WTC11 (cell line): ENCODE results near the gene NELL1. TPM values are rescaled to one million over a fixed set of nuclear protein-coding genes. Genes with fewer than 3 reads are reported as not detected.

Experiments
- ATAC-seq: fragments of 200-7000 bp; cut with Tn5 transposase; 2 replicates; pipeline ENCODE4 v1.10.0; 2021; ENCODE audit warnings: mild to moderate bottlenecking, moderate library complexity
- CTCF ChIA-PET: fragments of 300-600 bp; sonication (Branson Sonifier 250); formaldehyde crosslinking; loops from one replicate; lab custom pipeline; 2021; ENCODE audit warnings: antibody characterized with exemption; lab: Charles Lee
- POLR2A ChIA-PET: fragments of 350-600 bp; sonication (Branson Sonifier 250); formaldehyde crosslinking; loops from one replicate; lab custom pipeline; 2021; ENCODE audit warnings: antibody characterized with exemption; lab: Charles Lee
- DNase-seq: peaks from one replicate; pipeline ENCODE4 v3.0.0; 2021; ENCODE audit warnings: low spot score
- H3K27ac Mint-ChIP-seq: 2 replicates; pipeline ENCODE4 v1.8.0; 2021; ENCODE audit warnings: mixed read lengths
- H3K27me3 Mint-ChIP-seq: 2 replicates; pipeline ENCODE4 v1.8.0; 2021; ENCODE audit warnings: low read depth, mild to moderate bottlenecking, moderate library complexity, mixed read lengths
- H3K36me3 Mint-ChIP-seq: 2 replicates; pipeline ENCODE4 v1.8.0; 2021; ENCODE audit warnings: mixed read lengths
- H3K4me1 Mint-ChIP-seq: 2 replicates; pipeline ENCODE4 v1.8.0; 2022; ENCODE audit warnings: mixed read lengths
- H3K4me3 Mint-ChIP-seq: 2 replicates; pipeline ENCODE4 v1.8.0; 2021; ENCODE audit warnings: mild to moderate bottlenecking, moderate library complexity, mixed read lengths
- H3K9me3 Mint-ChIP-seq: 2 replicates; pipeline ENCODE4 v1.8.0; 2021; ENCODE audit warnings: mixed read lengths
- ATF3 ChIP-seq: sonication (generic); formaldehyde crosslinking; conservative IDR thresholded peaks from 2 replicates; pipeline ENCODE4 v1.8.1; 2022; ENCODE audit warnings: mild to moderate bottlenecking, missing genetic modification reagents
- ATF6 ChIP-seq: sonication (generic); formaldehyde crosslinking; IDR thresholded peaks from 2 replicates; pipeline ENCODE4 v1.8.1; 2023; ENCODE audit warnings: mild to moderate bottlenecking, missing genetic modification reagents
- CTCF ChIP-seq: fragments of 200-600 bp; IDR thresholded peaks from 2 replicates; pipeline ENCODE4 v1.8.0; 2022; ENCODE audit warnings: antibody characterized with exemption
- FOXJ3 ChIP-seq: sonication (generic); formaldehyde crosslinking; IDR thresholded peaks from 2 replicates; pipeline ENCODE4 v1.9.0; 2021; ENCODE audit warnings: missing genetic modification reagents, mild to moderate bottlenecking, borderline replicate concordance
- FOXK1 ChIP-seq: sonication (generic); formaldehyde crosslinking; IDR thresholded peaks from 2 replicates; pipeline ENCODE4 v1.8.0; 2022; ENCODE audit warnings: mild to moderate bottlenecking, moderate library complexity, missing genetic modification reagents
- FOXP1 ChIP-seq: sonication (generic); formaldehyde crosslinking; IDR thresholded peaks from 2 replicates; pipeline ENCODE4 v1.8.0; 2022; ENCODE audit warnings: missing genetic modification reagents, mild to moderate bottlenecking, moderate library complexity, borderline replicate concordance
- FOXP4 ChIP-seq: sonication (generic); formaldehyde crosslinking; IDR thresholded peaks from 2 replicates; pipeline ENCODE4 v1.8.0; 2022; ENCODE audit warnings: mild to moderate bottlenecking, missing genetic modification reagents
- GABPB1 ChIP-seq: sonication (generic); formaldehyde crosslinking; IDR thresholded peaks from 2 replicates; pipeline ENCODE4 v1.8.1; 2023; ENCODE audit warnings: mild to moderate bottlenecking, missing genetic modification reagents
- HMGA2 ChIP-seq: fragments of 250-450 bp; sonication (Bioruptor Pico); IDR thresholded peaks from 2 replicates; pipeline ENCODE4 v1.4.0; 2021; ENCODE audit warnings: mild to moderate bottlenecking, moderate library complexity
- JAZF1 ChIP-seq: fragments of 250-450 bp; sonication (Bioruptor Pico); IDR thresholded peaks from 2 replicates; pipeline ENCODE4 v1.9.0; 2021; ENCODE audit warnings: moderate library complexity, mild to moderate bottlenecking, inconsistent platforms
- MYBL2 ChIP-seq: sonication (generic); formaldehyde crosslinking; IDR thresholded peaks from 2 replicates; pipeline ENCODE4 v1.8.1; 2023; ENCODE audit warnings: mild to moderate bottlenecking, moderate library complexity, missing genetic modification reagents
- NFYB ChIP-seq: sonication (generic); formaldehyde crosslinking; conservative IDR thresholded peaks from 2 replicates; pipeline ENCODE4 v1.8.0; 2022; ENCODE audit warnings: low read depth, missing genetic modification reagents
- NR3C1 ChIP-seq: sonication (generic); formaldehyde crosslinking; conservative IDR thresholded peaks from 2 replicates; pipeline ENCODE4 v1.8.1; 2023; ENCODE audit warnings: low read depth, mild to moderate bottlenecking, missing genetic modification reagents
- OVOL2 ChIP-seq: fragments of 250-450 bp; sonication (Bioruptor Pico); IDR thresholded peaks from 2 replicates; pipeline ENCODE4 v1.9.0; 2021; ENCODE audit warnings: mild to moderate bottlenecking, borderline replicate concordance
- RELA ChIP-seq: sonication (generic); formaldehyde crosslinking; IDR thresholded peaks from 2 replicates; pipeline ENCODE4 v1.8.1; 2022; ENCODE audit warnings: missing genetic modification reagents, mild to moderate bottlenecking, borderline replicate concordance
- SMAD3 ChIP-seq: sonication (generic); formaldehyde crosslinking; IDR thresholded peaks from 2 replicates; pipeline ENCODE4 v1.8.0; 2022; ENCODE audit warnings: missing genetic modification reagents, mild to moderate bottlenecking, borderline replicate concordance
- TEAD4 ChIP-seq: sonication (generic); formaldehyde crosslinking; IDR thresholded peaks from 2 replicates; pipeline ENCODE4 v1.8.0; 2022; ENCODE audit warnings: mild to moderate bottlenecking, missing genetic modification reagents
- ZBTB21 ChIP-seq: sonication (generic); formaldehyde crosslinking; IDR thresholded peaks from 2 replicates; pipeline ENCODE4 v1.8.1; 2023; ENCODE audit warnings: mild to moderate bottlenecking, missing genetic modification reagents, borderline replicate concordance
- ZNF121 ChIP-seq: sonication (generic); formaldehyde crosslinking; IDR thresholded peaks from 2 replicates; pipeline ENCODE4 v1.8.0; 2023; ENCODE audit warnings: missing genetic modification reagents
- ZNF138 ChIP-seq: sonication (generic); formaldehyde crosslinking; conservative IDR thresholded peaks from 2 replicates; pipeline ENCODE4 v1.8.1; 2022; ENCODE audit warnings: mild to moderate bottlenecking, moderate library complexity, missing genetic modification reagents
- ZNF232 ChIP-seq: sonication (generic); formaldehyde crosslinking; IDR thresholded peaks from 2 replicates; pipeline ENCODE4 v1.8.0; 2022; ENCODE audit warnings: mild to moderate bottlenecking, missing genetic modification reagents
- ZNF671 ChIP-seq: fragments of 250-450 bp; sonication (Bioruptor Pico); IDR thresholded peaks from 2 replicates; pipeline ENCODE4 v1.8.0; 2021; ENCODE audit warnings: mild to moderate bottlenecking
- total RNA-seq: library from RNA; stranded (reverse); gene quantifications from 3 replicates; pipeline ENCODE4 v1.2.3, GENCODE V29; 2021
- TF ChIP-seq, protein P1 (sequence below): sonication (generic); formaldehyde crosslinking; IDR thresholded peaks from 2 replicates; pipeline ENCODE4 v1.8.1; 2023; ENCODE audit warnings: mild to moderate bottlenecking, missing genetic modification reagents

NELL1 gene
- total RNA-seq, 1 experiment from 2014 or later, result 1.8 TPM

- TF ChIP-seq TEAD4 (CRISPR knock-in tag) (no peak), MYBL2 (CRISPR knock-in tag) (no peak), GABPB1 (CRISPR knock-in tag) (no peak), ZNF138 (CRISPR knock-in tag) (no peak), ZBTB21 (CRISPR knock-in tag) (no peak), FOXK1 (CRISPR knock-in tag) (no peak), NR3C1 (CRISPR knock-in tag) (no peak)
- no peak overlapping the region for H3K4me3 Mint-ChIP-seq
- H3K4me1 Mint-ChIP-seq, result peaks cover 42% of the 10 kb centered on the region
These were observed 348.9 kb downstream of the NELL1 start for GRCh38 chr11:21018248-21018647.

DNA sequence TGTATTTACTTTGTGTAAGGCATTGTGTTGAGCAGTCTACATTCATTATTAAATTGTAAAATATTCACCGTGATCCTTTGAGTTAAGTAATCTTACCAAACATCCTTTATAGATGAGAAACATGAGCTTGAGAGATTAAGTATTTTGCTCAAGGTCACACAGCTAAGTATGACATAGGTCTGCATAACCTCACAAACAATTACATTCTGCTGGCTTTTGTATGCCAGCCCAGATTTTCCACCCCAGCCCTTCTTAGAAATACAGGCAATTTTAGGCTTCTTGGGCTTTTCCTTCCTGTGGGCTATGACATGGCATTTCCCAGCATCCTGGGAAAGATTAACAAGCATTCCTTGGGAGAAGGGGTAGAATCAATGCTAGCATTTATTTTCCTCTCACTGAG, 357.3 kb downstream of the NELL1 start:
- Mint-ChIP-seq H3K36me3 (no peaks in the 10 kb centered on the region), H3K27ac (no peak overlapping the region), H3K9me3 (no peaks in the 10 kb centered on the region), H3K4me1 (peaks cover 16% of the 10 kb centered on the region), H3K4me3 (no peak overlapping the region), H3K27me3 (no peaks in the 10 kb centered on the region)
- POLR2A ChIA-PET, result no interaction called here
- DNase-seq (no peak), ATAC-seq (no peak)
- CTCF ChIA-PET, result no interaction called here
- TF ChIP-seq SMAD3 (CRISPR knock-in tag) (no peak), NR3C1 (CRISPR knock-in tag) (no peak), ZBTB21 (CRISPR knock-in tag) (no peak), FOXP1 (CRISPR knock-in tag) (no peak)
- TF ChIP-seq, all 79 proteins: peak for 0

More at GRCh38 chr11:21018248-21018647, 348.9 kb downstream of the NELL1 start:
- no peaks in the 10 kb centered on the region for H3K36me3 Mint-ChIP-seq
- ChIA-PET POLR2A (no interaction called here), CTCF (no interaction called here)
- H3K27ac Mint-ChIP-seq, result no peak overlapping the region
- DNase-seq, result no peak
- H3K9me3 Mint-ChIP-seq, result no peaks in the 10 kb centered on the region
- ATAC-seq, result no peak
- H3K27me3 Mint-ChIP-seq, result no peaks in the 10 kb centered on the region

GRCh38 chr11:21037850-21038249, 368.5 kb downstream of the NELL1 start:
- H3K36me3 Mint-ChIP-seq, result no peaks in the 10 kb centered on the region
- CTCF ChIA-PET, result no interaction called here
- no peaks in the 10 kb centered on the region for H3K4me1 Mint-ChIP-seq
- H3K27ac Mint-ChIP-seq, result no peak overlapping the region
- H3K9me3 Mint-ChIP-seq, result peaks cover 7% of the 10 kb centered on the region; the same call in 1 of the 2 replicates
- DNase-seq, result no peak
- ATAC-seq, result no peak
- H3K27me3 Mint-ChIP-seq, result no peaks in the 10 kb centered on the region
- POLR2A ChIA-PET, result no interaction called here
- no peak overlapping the region for H3K4me3 Mint-ChIP-seq
- TF ChIP-seq GABPB1 (CRISPR knock-in tag), result no peak
- no peak for TF ChIP-seq ATF3 (CRISPR knock-in tag)
- TF ChIP-seq OVOL2 (CRISPR knock-in tag), result no peak
- no peak for TF ChIP-seq ZNF121 (CRISPR knock-in tag)
- no peak for TF ChIP-seq NFYB (CRISPR knock-in tag)
- no peak for TF ChIP-seq JAZF1 (CRISPR knock-in tag)
- TF ChIP-seq HMGA2 (CRISPR knock-in tag), result no peak
- no peak for TF ChIP-seq ATF6 (CRISPR knock-in tag)
- TF ChIP-seq MYBL2 (CRISPR knock-in tag), result no peak
- TF ChIP-seq, protein P1, sequence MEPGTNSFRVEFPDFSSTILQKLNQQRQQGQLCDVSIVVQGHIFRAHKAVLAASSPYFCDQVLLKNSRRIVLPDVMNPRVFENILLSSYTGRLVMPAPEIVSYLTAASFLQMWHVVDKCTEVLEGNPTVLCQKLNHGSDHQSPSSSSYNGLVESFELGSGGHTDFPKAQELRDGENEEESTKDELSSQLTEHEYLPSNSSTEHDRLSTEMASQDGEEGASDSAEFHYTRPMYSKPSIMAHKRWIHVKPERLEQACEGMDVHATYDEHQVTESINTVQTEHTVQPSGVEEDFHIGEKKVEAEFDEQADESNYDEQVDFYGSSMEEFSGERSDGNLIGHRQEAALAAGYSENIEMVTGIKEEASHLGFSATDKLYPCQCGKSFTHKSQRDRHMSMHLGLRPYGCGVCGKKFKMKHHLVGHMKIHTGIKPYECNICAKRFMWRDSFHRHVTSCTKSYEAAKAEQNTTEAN, result no peak

DNA sequence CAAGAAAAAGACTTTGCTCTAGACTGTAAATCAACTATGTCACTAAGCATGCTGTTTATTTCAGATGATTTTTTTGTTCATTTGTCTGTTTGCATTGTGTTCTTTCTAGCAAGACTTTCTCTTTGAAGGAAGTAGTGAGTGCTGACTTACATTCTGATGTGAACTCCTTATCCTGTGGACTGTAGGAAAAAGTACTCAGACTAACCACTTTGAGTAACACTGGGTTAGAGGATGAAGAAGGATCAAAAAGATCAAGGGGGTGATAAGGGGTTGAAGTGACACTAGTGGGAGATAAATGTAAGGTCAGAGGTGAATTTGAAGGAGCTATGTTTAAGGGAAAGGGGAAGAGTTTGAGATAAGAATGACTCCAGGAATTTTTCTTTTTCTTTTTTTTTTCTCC, 369.4 kb downstream of the NELL1 start:
- Mint-ChIP-seq H3K36me3 (no peaks in the 10 kb centered on the region), H3K27ac (no peak overlapping the region), H3K4me3 (no peak overlapping the region), H3K4me1 (no peaks in the 10 kb centered on the region), H3K9me3 (peaks cover 5% of the 10 kb centered on the region; the same call in 1 of the 2 replicates), H3K27me3 (no peaks in the 10 kb centered on the region)
- CTCF ChIA-PET, result no interaction called here
- ATAC-seq (no peak), DNase-seq (no peak)
- POLR2A ChIA-PET, result interaction anchor here (0.5 kb wide), 1 partner anchor 1255 kb away, joined by 4 read pairs; no protein-coding TSS in a partner anchor
- no peak for TF ChIP-seq FOXP4 (CRISPR knock-in tag)
- no peak for TF ChIP-seq FOXP1 (CRISPR knock-in tag)
- TF ChIP-seq ZNF232, result no peak
- no peak for TF ChIP-seq CTCF
- TF ChIP-seq FOXJ3, result no peak
- TF ChIP-seq ZNF671 (CRISPR knock-in tag), result no peak
- TF ChIP-seq SMAD3 (CRISPR knock-in tag), result no peak
- no peak for TF ChIP-seq ZNF121 (CRISPR knock-in tag)
- no peak for TF ChIP-seq RELA
- no peak for TF ChIP-seq NR3C1 (CRISPR knock-in tag)
